NCI-H1436 treated with DMSO at 0.1 percent for 48 hours (cell line): ENCODE results near the gene ARL8A.
"Not testable (repeated sequence)": the region's sequence is repeated elsewhere in the genome, so short reads cannot be mapped to it uniquely, and the experiment has no call there.

Source experiments
- DNase-seq: peaks from one replicate; lab custom pipeline; 2025; lab: John Stamatoyannopoulos, UW

The ARL8A gene

DNA sequence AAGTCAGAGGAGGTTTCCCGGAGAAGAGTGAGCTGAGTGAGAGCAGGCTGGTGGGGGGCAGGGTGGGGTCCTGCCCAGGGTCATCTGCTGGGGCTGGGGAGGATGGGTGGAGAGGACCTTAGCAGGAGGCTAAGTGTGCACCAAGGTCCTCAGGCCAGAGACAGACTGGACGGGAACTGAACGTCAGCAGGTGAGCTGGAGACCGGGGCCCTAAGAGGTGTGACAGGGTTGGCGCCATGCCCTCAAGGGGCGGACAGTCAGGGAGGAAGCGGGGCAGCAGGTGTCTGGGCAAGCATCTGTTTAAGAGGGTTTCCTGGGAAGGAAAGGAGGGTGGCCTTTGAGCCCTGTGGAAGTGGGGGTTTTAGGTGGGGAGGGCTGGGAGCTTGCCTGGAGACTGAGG is 29.5 kb upstream of the ARL8A start:
- no peak for DNase-seq

GRCh38 chr1:202172015-202172355 is 27.4 kb upstream of the ARL8A start:
- DNase-seq, result no peak

- DNase-seq, result no peak
Measured at GRCh38 chr1:202171292-202172014, 26.9 kb upstream of the ARL8A start.

DNA sequence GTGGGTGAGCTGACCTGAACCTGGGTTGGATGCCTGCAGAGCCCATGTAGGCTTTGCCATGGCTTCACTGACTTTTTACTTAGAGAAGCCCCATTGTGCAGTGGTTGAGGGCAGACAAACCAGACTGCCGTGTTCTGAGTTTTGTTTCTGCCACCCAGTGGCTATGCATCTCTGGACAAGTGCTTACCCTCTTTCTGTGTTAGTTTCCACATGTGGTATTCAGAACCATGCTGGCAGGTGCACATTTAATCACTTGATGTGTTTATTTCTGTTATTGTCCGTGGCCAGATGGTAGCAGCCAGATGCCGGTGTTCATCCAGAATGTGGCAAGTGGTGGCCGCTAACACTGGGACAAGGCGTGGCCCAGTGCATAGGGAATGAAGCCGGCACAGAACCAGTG is 26.2 kb upstream of the ARL8A start:
- no peak for DNase-seq

DNA sequence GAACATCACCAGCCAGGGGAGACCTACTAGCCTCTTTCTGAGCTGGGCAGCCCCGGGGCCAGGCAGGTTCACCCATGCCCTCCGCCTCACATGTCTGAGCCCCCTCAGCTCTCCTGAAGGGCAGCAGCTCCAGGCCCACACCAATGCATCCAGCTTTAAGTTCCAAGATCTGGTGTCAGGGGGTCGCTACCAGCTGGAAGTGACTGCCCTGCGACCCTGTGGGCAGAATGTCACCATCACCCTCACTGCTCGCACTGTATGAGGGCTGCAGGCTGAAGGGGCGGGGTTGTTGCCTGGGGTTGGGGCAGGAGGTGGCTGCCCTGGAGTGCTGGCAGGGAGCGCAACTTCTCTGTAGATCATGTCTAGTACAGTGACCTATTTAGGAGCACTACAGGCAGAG is 24.3 kb upstream of the ARL8A start:
- no peak for DNase-seq

DNA sequence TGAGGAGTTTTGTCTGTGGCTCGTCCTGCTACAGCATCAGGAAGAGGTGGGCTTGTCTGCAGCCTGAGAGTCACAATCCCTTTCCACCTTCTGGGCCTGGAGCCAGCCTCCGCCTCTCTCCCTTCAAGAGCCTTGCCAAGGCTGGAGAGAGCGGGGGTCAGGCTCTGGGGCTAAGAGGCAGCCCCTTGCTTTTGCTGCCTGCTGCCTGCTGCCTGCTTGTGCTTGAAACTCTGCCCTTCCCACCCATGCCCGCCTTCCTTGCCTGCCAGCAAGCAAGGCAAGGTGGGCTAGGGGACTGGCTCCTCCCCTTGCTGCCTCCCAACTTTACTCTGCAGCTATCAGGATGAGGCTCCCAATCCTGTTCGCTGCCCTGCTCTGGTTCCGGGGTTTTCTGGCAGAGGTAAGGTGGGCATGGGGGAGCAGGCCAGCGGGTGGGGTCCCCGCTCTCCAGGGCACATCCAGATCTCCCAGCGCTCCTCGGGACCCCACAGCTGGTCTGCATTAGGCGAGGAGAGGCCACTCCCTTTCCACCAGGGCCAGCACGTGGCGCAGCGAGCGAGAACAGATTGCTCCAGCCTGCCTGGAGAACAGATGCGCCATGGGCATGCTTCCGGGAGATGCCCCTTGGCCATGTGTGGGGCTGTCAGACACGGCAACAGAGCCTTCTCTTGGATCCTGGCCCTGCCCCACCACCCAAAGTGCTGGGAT is 23.3 kb upstream of the ARL8A start:
- DNase-seq, result no peak

DNA sequence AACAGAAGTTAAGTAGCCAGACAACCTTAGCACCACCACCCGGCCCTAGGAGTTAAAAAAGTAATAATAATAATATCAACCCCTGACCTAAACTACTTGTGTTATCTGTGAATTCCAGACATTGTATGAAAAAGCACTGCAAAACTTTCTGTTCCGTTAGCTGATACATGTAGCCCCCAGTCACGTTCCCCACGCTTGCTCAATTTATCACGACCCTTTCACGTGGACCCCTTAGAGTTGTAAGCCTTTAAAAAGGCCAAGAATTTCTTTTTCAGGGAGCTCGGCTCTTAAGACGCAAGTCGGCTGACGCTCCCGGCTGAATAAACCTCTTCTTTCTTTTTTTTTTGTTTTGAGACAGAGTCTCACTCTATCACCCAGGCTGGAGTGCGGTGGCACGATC is 22.5 kb upstream of the ARL8A start:
- DNase-seq, result not testable (repeated sequence)

GRCh38 chr1:202165942-202166843 is 21.7 kb upstream of the ARL8A start:
- no peak for DNase-seq

DNA sequence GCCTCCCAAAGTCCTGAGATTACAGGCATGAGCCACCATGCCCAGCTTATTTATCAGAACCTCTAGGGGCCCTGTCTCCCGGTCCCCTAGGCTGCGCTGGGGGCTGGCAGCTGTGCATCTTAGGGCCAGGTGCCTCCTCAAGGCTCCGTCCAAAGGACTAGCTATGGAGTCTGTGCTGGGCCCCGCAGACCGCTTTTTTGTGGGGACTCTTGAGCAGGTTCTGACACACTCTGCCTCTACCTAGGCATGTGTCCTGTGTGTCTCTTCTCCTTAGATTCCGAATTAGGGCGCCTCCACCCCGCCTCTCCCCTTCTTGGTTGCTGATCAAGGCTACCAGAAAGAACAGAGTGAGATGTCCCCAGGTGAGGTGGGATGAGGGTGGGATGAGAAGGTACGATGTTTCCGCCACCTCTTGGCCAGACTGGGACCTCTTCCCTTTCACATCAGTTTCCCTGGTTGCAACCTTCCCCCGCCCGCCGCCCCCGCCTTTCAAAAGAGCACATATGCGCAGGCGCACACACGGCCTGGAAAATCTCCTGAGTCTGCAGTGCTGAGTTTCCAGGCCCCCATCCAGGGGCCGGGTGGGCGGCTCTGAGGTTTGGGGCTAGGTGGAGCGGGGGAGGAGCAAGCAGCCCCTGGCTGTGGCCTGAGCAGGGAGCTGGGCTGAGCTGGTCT is 20.9 kb upstream of the ARL8A start:
- DNase-seq, result no peak

DNA sequence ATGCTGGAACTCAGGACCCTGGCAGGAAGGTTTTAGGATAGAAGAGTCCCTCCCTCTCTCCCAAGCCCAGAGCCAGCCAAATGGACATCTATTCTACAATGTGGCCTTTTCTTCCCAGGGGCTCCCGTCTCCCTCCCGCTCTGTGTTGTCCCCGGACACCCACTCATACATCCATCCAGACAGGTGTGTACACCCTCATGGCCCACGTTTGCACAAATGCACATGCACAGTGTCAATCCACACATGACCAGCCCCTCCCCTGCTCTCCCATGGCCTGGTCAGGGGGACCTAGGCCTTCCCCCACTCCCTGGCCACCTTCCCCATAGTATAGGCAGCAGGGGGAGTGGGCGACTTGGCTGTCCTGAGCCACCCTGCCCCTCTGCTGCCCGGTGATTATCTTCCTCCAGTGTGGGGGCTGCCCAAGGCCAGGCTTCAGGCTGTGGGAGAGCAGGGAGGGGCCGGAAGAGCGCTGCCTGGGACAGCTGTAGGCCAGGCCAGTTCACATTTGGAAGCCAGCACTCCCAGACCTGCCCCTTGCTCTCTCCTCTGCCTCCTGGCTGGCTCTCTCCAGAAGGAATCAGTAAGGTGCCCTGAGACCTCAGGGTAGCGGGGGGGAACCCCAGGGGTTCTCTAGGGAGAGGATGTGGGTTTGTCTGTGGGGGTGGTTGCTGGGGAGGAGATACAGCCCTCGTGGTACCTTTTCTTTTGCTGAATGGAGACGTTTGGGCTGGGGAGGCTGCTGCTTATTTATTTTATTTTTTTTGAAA is 19.9 kb upstream of the ARL8A start:
- no peak for DNase-seq

GRCh38 chr1:202163281-202164270 is 19.0 kb upstream of the ARL8A start:
- no peak for DNase-seq

DNA sequence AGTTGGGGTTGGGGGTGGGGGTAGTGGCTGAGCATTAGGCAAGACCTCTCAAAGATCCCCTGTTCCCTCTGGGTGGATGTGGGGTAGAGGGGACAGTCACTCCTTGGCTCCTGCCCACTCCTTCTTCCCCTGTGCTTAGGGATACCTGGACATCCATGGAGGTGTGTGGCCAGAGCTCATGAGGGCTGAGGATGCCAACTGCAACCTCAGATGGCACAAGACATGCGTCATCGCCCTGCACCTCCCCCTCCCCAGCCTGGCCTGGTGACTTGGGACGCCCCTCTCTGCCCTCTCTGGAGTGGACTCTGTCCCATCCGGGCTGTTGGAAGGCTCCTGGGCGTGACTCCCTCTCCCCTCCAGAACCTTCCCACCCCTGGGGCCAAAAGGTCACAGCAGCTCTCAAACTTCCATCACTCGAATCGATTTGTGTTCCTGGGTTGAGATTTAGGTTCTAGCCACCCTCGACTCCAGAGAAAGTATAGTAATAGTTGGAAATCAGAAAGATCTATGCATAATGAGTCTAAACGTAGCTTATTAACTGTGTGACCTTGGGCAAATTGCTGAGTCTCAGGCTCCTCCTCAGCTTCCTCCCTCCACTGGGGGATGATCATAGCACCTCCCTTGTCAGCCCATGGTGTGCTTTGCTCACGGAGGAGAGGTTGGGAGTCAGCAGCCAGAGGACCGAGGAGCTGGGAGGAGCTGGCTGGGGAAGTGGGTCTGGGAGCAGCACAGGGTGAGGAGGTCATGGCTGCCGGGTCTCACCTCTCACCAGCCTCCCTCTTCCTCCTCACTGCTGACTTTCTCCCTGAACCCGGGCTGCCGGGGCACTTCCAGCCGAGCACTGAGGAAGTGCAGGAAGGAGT is 18.1 kb upstream of the ARL8A start:
- DNase-seq, result no peak

DNA sequence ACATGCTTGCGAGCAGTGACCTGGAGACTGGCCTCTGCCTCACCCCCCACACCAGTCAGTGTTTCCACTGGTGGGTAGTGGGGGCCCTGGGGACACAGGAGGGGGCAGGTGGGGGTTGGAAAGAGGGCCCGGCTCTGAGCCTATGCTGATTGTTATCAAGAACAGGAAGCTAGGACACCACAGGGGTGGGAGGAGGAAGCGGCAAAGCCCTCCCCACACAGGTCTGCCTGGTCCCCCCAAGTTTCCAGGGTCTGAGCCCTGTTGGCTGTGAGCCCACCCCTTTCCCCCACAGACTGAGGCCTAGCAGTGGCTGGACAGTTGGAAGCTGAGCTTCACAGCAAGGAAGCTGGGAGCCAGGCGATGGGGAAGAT is 17.5 kb upstream of the ARL8A start:
- DNase-seq, result no peak

DNA sequence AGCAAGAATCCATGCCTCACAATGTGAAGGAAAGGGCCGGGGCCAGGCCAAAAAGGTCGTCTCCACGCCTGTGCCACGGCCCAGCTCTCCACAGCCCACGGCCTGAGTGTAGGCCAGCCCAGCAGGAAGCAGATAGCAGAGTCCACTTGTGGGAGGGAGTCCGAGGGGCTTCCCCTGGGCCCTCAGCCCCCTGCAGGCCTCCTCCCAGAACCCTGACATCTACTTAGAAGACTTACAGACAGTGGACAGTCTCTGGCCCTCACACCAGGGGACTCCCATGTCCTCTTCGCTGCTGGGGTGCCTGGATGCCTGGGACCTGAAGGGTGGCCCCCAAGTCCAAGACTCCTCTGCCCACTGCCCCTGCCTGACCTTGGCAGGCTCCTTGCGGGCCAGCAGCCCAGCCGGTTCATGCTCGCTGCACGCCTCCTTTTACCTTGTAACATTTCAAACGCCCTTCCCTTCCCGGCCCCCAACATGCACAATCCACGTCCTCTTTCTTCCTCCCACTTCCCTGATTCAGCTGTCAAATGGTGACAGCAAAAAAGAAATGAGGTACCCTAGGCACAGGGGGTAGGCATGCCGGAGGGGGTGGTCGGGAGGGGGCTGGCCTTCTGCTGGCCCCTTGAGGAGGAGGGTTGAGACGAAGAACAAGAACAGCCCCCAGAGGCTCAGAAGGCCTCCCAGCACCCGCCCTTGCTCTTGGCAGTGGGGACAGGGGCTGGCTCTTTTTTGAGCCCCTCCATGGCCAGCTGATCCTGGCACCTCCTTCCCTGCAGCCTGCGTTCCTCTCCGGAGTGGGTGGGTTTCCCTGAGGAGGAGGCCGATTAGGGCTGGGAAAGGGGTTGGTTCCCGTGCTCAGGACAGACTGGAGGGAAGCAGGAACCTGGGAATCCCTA is 16.9 kb upstream of the ARL8A start:
- DNase-seq, result no peak

GRCh38 chr1:202160377-202160940 is 15.9 kb upstream of the ARL8A start, which contains the start of gene PTPN7:
TSS of gene PTPN7 (minus strand) at chr1:202160602. CDS start at chr1:202159402, 1,200 bp downstream.
- DNase-seq, result no peak

DNA sequence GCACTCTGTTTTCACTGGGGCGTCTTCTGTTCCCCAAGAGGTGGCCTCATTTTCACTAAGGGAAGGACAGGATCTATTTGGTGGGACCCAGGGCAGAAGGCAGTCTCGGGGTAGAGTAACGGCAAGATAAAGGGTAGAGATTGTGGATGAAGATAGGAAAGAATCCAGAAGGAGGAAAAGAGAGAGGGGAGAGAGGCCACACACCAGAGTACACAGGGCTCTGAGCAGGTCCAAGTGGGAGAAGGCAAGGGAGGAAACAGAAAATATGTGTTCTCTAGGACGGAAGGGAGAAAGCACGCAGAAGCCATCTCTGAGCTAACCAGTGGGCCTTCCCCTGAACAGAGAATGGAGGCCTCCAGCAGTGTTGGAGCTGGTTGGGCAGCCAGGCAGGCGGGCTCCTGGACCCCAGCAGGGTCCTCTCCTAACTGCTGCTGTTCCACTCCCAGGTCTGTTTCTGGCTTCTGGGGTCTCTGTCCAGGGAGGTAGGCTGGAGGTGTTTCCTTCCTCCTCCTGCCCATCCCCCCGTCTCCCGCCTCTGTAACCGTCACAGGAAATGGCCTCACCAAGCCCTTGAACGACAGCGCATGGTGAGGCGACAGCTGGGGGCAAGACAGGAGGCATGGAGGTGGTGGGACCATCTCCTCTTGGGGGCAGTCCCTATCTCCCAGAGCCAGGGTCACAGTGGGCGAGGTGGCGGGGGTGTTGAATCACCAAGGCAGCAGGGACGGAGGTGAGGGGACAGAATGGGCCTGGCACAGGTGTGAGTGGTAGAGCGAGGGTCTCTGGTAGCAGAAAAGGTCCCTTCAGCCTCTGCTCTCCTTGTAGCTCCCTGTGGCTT is 15.2 kb upstream of the ARL8A start:
- DNase-seq, result no peak
